Stimulated activated CD4-positive, alpha-beta T cell treated with anti-CD3 and anti-CD28 coated beads, Interleukin-2, amount 100 ng/mL, for 48 hours (primary cell): Measurements from ENCODE around the gene FBXO9.
"Not testable (repeated sequence)": the region's sequence is repeated elsewhere in the genome, so short reads cannot be mapped to it uniquely, and the experiment has no call there.

Experiments
- DNase-seq, 2 donors: peaks; one replicate each; pipeline ENCODE4 v3.0.0-alpha.2; 2020

Gene FBXO9

GRCh38 chr6:53048431-53049195 is 16.6 kb upstream of the FBXO9 start:
- no peak for DNase-seq

GRCh38 chr6:53049415-53049814 is 15.8 kb upstream of the FBXO9 start:
- no peak for DNase-seq

- not testable (repeated sequence) for DNase-seq
Measured at GRCh38 chr6:53052152-53052551, 13.1 kb upstream of the FBXO9 start.

DNA sequence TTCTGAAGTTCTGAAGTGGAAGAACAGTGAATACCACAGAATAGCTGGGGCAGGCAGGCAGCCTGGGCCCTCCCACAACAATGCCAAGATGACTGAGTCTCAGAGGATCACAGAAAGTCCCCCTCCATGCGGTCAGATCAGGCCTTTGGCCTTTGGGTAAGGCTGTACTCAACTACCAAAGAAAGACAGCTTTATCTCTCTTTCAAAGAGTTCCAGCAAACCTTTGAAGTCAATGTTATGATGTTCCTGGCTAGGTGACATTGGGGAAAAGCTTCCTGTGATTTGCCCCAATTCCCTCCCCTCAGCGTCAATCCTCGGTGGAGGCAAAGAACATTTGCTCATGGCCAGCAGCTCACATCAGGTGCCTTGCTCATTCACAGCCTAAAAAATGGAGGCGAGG is 10.7 kb upstream of the FBXO9 start:
- no peak for DNase-seq

GRCh38 chr6:53055873-53056272 is 9.3 kb upstream of the FBXO9 start:
- DNase-seq = no peak

- DNase-seq = no peak
Measured at GRCh38 chr6:53056273-53056672, 8.9 kb upstream of the FBXO9 start.

- no peak for DNase-seq
Measured at GRCh38 chr6:53058388-53059195, 6.6 kb upstream of the FBXO9 start.

GRCh38 chr6:53059648-53060589 is 5.3 kb upstream of the FBXO9 start:
- DNase-seq = no peak

DNA sequence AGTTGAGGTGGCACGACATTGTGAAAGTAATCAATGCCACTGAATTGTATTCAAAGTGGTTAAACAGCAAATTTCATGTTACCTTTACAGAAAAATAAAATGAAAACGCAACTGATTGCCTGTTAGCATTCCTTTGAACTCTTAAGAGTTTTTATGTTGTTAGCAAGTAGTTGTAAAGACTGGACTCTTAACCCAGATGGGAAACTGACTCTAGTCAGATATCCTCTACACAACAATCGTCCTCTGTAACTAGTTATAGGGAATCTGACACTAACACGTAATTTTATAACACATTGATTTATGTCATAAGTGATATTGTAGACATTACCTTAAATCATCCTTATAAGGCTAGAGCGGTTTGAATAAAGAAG is 3.0 kb upstream of the FBXO9 start:
- DNase-seq = no peak

- not testable (repeated sequence) for DNase-seq
Measured at GRCh38 chr6:53064255-53064654, 949 bp upstream of the FBXO9 start.

GRCh38 chr6:53064726-53065265 is 408 bp upstream of the FBXO9 start:
- peak; percentile 84 to 90 for DNase-seq

GRCh38 chr6:53066077-53066417 is 843 bp downstream of the FBXO9 start:
- DNase-seq = peak; percentile 19 to 32

DNA sequence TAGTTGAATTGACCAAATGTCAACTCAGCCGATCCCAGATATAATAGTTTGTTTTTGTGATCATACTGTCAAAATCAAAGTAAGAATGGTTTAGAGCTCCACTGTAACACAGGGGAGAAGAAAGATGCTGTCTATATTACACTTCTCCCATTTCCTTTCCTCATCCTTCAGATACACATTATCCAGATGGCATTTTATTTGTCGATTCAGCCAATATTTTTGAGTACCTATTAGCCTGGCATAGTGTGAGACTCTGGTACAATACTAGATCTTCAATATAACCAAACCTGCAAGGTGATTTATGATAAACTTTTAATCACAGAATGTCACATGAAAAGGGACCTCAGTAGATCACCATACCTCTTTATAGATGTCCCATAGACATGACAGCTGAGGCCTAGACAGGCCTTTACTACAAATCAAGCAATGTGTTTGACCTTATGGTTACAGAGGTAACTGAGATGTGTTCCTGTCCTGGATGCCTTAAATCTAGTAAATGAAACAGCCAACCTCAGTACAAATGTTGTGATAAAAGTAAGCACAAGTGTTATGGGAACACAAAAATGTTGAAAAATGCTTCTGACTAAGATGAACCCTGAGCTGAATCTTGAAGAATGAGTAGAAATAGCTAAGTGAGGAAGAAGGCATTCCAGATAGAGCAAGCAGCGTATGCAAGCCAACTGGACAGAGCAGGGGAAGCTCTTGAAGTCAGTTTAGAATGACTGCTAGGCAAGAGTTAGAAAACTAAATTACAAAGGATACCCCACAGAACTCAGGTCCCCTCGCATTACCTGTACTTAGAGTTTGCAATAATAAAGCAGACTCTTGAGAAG is 1.9 kb downstream of the FBXO9 start:
- no peak for DNase-seq

DNA sequence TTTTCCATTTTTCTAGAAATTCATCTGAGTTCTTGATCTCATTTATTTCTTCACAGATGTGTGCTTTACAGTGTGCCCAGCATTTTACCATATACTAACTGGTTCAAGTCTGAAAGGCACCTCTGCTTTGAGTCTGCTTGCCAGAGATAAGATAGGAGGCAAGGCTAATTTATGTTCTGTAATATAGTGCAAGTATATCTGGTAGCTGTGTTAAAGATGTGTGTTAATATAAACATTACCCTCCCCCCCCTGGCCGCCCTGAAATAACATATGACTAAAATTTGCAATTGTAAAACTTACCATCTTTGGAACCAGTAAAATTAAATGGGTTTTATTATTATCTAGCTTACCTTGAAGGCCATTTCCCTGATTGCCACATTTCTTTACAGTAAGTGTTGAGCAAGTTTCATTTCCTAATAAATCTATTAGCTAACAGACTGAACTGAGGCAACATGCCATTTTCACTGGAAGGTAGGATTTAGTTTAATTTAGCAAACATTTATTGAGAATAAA is 2.7 kb downstream of the FBXO9 start:
- no peak for DNase-seq

DNA sequence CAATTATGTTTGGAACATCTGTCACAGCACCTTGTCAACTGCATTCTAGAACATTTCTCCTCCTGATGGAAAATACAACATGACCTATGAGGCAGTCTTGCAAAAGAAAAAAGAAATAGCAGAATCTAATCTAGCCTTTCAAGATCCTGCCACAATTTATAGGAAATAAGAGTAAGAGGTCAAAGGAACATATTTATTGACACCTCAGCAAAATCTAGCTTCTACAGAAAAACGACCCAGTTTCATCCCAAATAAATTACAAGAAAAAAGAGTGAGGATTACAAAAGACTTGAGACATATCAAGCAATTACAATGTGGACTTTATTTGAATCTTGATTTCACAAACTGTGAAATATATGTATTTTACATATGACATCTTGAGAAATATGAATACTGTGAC is 4.2 kb downstream of the FBXO9 start:
- DNase-seq = no peak

DNA sequence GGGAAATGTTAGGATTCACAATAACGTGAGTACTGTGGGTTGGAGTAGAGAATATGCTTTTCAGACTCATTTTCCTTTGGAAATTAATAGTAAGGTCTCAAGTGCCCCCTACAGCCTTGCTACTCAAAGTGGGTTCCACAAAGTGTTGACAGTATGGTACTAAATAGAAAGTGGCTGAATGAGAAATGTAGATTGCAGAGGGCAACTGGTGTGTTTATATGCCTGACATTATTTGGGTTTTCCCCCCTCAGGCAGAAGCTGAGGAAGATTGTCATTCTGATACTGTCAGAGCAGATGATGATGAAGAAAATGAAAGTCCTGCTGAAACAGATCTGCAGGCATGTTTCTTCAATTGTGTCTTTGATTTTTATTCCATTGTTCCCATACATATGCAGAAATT is 5.6 kb downstream of the FBXO9 start:
- no peak for DNase-seq

GRCh38 chr6:53074347-53074746 is 9.1 kb downstream of the FBXO9 start:
- DNase-seq = no peak

DNA sequence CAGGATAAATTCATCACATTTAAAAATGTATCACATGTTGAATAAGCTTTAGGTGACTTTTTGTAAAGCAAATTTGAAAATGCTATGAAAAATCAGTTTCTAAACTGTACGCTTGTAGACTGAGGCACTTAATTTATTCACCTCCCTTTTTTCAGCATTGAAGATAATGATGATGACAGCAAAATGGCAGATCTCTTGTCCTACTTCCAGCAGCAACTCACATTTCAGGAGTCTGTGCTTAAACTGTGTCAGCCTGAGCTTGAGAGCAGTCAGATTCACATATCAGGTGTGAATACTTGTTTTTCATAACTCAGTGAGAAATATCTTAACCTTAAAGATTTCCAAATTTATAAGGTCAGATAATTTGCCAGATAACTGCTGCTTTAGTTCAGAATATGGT is 15.6 kb downstream of the FBXO9 start:
- DNase-seq = no peak

DNA sequence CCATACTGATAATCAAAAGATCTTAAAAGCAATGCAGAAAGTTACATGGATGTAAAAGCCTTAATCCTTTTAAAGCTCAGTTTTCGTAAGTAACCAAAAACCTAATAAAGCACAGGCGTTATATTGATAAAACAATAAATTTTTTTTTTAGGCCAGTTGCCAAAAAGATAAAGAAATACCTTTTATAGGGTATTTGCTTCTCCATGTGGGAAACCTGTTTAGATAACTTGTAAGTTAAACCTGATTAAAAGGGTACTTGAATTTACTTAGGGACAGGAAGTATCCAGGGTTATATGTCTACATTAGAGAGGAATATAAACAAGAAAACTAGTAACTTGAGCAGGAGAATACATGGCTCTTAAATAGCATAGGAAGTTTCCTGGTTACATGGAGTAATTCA is 21.1 kb downstream of the FBXO9 start:
- no peak for DNase-seq

GRCh38 chr6:53089948-53090347 is 24.7 kb downstream of the FBXO9 start:
- DNase-seq = no peak

DNA sequence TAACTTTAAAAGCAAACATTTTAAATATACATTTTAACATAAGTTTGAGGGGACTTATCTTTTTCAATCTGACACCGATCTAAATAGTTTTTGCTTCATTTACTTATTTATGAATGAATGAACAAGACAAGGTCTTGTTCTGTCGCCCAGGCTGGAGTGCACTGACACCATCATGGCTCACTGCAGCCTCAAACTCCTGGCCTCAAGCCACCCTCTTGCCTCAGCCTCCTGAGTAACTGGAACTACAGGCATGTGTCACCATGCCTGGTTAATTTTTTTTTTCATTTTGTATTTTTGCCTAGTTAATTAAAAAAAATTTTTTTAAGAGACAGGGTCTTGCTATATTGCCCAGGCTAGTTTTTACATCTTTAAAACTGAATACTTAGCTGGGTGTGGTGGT is 25.4 kb downstream of the FBXO9 start:
- DNase-seq = no peak

GRCh38 chr6:53095270-53095669 is 30.1 kb downstream of the FBXO9 start:
- DNase-seq = no peak
